ENCODE data around the gene ANKRD7.

GRCh38 chr7:118218413-118219156 lies 5.9 kb upstream of the ANKRD7 start:
- TF ChIP-seq CTCF (IDR thresholded peaks at IDR 0.05), result no peak
- TF ChIP-seq POLR2A (IDR thresholded peaks at IDR 0.05), result no peak
